RWPE1 (cell line): ENCODE measurements around the gene IGF2BP2.
"Not testable (repeated sequence)": the region's sequence is repeated elsewhere in the genome, so short reads cannot be mapped to it uniquely, and the experiment has no call there.

Experiments
- CTCF ChIA-PET: fragments of 350-600 bp; sonication (Branson Sonifier 250); formaldehyde crosslinking; extraction: SDS; loops from one replicate; lab custom pipeline; 2021; lab: Yijun Ruan, JAX
- POLR2A ChIA-PET: fragments of 400-600 bp; formaldehyde crosslinking; extraction: SDS; loops from one replicate; lab custom pipeline; 2020; ENCODE audit warnings: antibody characterized with exemption; ENCODE audit not compliant: low non-redundant PET; lab: Yijun Ruan, JAX
- DNase-seq: peaks from one replicate; pipeline ENCODE4 v3.0.0; 2012; ENCODE audit warnings: low spot score
- H3K27ac ChIP-seq: fragments of 450-650 bp; 2 replicates; pipeline ENCODE4 v1.5.1; 2017
- TF ChIP-seq, protein P1 (sequence below): fragments of 450-650 bp; conservative IDR thresholded peaks from 2 replicates; pipeline ENCODE4 v1.5.1; 2017; ENCODE audit warnings: low read depth, mild to moderate bottlenecking

Gene IGF2BP2

DNA sequence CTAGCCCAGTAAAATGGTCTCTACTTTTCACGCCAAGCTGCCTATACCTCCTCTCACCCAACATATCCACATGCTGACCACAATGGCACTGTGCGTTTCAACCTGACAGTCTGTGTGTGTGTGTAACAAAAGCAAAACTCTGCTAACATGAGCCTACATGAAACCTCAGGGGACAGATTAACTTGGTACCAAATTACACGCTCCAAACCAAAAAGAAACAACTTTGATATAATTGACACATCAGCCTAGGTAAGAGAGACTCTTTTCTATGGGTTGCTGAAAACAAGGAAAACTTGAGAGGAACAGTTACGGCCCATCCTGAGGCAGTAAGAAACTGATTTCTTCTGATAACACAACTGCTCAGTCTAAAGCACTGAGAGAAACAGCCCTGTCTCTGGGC is 31.5 kb downstream of the IGF2BP2 start:
- POLR2A ChIA-PET = no interaction called here
- no peak for DNase-seq
- TF ChIP-seq, protein P1, sequence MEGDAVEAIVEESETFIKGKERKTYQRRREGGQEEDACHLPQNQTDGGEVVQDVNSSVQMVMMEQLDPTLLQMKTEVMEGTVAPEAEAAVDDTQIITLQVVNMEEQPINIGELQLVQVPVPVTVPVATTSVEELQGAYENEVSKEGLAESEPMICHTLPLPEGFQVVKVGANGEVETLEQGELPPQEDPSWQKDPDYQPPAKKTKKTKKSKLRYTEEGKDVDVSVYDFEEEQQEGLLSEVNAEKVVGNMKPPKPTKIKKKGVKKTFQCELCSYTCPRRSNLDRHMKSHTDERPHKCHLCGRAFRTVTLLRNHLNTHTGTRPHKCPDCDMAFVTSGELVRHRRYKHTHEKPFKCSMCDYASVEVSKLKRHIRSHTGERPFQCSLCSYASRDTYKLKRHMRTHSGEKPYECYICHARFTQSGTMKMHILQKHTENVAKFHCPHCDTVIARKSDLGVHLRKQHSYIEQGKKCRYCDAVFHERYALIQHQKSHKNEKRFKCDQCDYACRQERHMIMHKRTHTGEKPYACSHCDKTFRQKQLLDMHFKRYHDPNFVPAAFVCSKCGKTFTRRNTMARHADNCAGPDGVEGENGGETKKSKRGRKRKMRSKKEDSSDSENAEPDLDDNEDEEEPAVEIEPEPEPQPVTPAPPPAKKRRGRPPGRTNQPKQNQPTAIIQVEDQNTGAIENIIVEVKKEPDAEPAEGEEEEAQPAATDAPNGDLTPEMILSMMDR = no peak
- no peak overlapping the region for H3K27ac ChIP-seq
- CTCF ChIA-PET = no interaction called here

DNA sequence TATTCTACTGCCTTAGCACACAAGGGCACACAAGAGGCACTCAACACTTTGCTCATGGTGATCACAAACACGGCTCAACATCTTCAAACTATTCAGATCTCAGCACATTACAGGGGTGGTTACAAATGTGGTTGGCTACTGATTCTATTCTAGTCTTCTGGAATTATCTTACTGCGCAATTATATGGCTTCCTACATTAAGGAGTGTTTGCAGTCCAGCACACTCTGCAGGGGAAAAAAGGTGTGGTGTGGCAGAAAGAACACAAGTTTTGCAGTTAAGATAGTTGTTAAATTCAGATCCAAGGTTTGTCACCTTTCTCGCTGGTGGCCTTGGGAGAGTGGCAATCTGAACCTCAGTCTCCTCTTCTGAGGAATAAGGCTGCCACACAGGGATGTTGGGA is 31.9 kb downstream of the IGF2BP2 start:
- H3K27ac ChIP-seq = no peak overlapping the region
- TF ChIP-seq, protein P1 = no peak
- ChIA-PET CTCF (no interaction called here), POLR2A (no interaction called here)
- no peak for DNase-seq

DNA sequence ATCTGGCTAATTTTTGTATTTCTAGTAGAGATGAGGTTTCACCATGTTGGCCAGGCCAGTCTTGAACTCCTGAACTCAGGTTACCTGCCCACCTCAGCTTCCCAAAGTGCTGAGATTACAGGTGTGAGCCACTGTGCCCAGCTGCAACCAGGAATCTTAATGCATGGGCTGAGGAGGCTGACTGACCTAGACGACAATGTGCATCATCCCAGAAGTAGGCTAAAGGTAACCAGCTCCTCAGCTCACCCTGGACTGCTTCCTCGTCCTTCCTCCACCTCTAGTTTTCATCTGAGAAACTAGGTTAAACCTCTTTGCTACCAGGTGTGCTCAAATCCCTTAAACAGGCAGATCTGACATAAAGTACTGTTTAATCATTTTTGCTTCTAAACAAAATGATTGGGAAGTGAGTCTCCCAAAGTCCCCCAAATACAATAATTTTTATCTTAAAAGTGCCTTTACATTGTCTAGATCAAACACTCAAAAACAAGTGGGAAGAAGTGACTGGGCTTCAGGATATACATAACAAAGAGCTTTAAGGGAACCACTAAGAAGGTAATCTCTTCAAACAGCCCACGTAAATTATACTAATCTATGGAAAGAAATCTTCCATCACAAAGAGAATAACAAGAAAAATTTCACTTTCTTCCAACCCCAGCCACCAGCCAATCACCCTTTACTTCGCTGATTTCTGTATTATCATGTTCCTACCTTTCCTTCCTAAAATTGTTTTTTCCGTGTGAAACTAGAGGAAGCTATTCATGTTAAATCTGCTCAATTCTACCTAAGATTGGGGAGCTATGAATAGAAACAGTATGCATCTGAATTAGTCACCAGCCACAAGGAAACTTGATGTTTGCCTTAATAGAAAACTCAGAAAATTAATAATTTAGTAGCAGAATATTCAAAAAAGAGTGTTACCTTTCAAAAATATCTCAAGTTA is 34.7 kb downstream of the IGF2BP2 start:
- TF ChIP-seq, protein P1 = no peak
- POLR2A ChIA-PET = interaction anchor here (0.6 kb wide), 1 partner anchor 563 kb away, joined by 7 read pairs; no protein-coding TSS in a partner anchor
- CTCF ChIA-PET = interaction anchor here (0.7 to 1.3 kb wide), 2 partner anchors 22 to 153 kb away, joined by 4 to 6 read pairs; no protein-coding TSS in a partner anchor
- no peak for DNase-seq
- H3K27ac ChIP-seq = no peak overlapping the region

DNA sequence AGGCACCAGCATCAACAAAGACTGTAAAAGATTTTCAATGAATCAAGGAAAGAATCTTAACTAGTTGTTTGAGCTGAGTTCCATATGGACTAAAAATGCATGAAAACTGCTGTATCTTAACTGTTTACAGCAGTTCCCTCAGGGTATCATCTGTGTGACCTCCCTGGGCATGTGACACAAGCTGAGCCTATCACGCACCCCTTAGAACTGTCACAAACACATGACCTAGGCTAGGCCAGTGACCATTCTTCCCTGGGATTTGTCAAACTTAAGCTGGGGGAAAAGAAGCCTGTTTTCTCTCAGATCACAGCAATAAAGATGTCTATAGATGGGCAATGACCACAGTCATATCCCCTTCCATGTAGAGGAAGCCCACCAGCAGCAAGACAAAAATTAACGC is 35.7 kb downstream of the IGF2BP2 start:
- H3K27ac ChIP-seq = no peak overlapping the region

DNA sequence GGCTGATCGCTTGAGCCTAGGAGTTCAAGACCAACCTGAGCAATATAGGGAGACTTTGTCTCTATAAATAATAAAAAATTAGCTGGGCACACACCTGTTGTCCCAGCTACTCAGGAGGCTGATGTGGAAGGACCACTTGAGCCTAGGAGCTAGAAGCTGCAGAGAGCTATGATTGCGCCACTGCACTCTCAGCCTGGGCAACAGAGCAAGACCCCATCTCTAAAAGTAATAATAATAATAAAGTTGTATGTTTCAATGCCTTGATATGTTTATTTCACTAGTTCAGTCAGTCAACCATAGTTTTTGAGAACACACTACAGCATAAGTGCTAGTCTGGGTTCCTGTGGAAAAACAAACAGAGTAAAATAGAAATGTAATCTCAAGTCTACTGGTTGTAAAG is 36.5 kb downstream of the IGF2BP2 start:
- ChIA-PET POLR2A (no interaction called here), CTCF (no interaction called here)
- DNase-seq = no peak
- TF ChIP-seq, protein P1 = no peak
- H3K27ac ChIP-seq = no peak overlapping the region

More for the DNA sequence above, 35.7 kb downstream of the IGF2BP2 start:
- DNase-seq = no peak
- TF ChIP-seq, protein P1 = no peak
- ChIA-PET CTCF (no interaction called here), POLR2A (no interaction called here)

DNA sequence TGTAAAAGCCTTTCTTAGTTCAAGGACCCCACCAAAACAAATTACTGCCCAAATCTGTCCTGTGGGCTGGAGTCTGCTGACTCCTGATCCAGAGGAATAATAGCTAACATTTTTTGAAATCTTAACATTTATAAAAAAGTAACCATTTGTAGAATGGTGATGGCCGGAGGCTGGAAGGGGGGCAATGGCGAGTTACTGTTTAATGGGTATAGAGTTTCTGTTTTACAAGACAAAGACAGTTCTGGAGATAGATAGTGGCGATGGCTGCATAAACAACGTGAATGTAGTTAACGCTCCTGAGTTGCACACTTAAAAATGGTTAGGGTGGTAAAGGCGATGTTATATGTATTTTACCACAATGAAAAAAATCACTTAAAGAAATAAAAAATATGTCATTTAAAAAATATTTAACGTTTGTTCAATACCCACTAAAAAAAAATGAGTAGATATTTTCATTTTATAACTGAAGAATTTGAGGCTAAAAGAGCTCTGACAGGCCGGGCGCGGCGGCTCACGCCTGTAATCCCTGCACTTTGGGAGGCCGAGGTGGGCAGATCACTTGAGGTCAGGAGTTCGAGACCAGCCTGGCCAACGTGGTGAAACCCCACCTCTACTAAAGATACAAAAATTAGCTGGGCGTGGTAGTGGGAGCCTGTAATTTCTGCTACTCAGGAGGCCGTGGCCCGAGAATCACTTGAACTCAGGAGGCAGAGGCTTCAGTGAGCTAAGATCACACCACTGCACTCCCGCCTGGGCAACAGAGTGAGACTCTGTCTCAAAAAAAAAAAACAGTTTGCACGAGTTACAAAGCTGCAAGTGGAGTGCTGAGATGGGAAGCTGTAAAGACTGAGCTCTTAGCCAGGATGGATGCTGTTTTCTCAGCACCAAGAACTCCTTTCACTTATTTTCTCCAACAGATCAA is 37.6 kb downstream of the IGF2BP2 start:
- no peak overlapping the region for H3K27ac ChIP-seq
- DNase-seq = no peak
- CTCF ChIA-PET = no interaction called here
- POLR2A ChIA-PET = interaction anchor here (0.8 kb wide), 1 partner anchor 9 kb away, joined by 3 read pairs; no protein-coding TSS in a partner anchor
- TF ChIP-seq, protein P1 = no peak

DNA sequence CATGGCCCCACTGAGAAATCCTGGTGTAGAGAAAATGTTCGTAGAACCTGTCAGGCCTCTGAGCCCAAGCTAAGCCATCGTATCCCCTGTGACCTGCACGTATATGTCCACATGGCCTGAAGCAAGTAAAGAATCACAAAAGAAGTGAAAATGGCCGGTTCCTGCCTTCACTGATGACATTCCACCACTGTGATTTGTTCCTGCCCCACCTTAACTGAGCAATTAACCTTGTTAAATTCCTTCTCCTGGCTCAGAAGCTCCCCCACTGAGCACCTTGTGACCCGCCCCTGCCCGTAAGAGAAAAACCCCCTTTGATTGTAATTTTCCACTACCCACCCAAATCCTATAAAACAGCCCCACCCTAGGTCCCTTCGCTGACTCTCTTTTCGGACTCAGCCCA is 38.6 kb downstream of the IGF2BP2 start:
- CTCF ChIA-PET = interaction anchor here (0.6 to 1.2 kb wide), 2 partner anchors 9 to 13 kb away, joined by 4 read pairs; no protein-coding TSS in a partner anchor
- DNase-seq, POLR2A ChIA-PET, H3K27ac ChIP-seq: not testable (repeated sequence)
